Liver (tissue), 9 donors: ENCODE measurements around the gene SP3. TPM values are rescaled to one million over a fixed set of nuclear protein-coding genes. Genes with fewer than 3 reads are reported as not detected.

Experiments
- DNase-seq: peaks from one replicate; pipeline ENCODE4 v3.0.0-alpha.2; 2017; ENCODE audit warnings: low spot score
- H3K27ac ChIP-seq, 2 donors: one replicate each; pipeline ENCODE4 v1.7.0; 2013; ENCODE audit warnings: inconsistent platforms in 2 of 2, low read length in 2 of 2, control low read depth in 1 of 2, low read depth in 1 of 2, mild to moderate bottlenecking in 1 of 2
- H3K27me3 ChIP-seq, 4 donors: one replicate each; pipeline versions ENCODE4 v1.6.1 to v1.7.0; 2013; ENCODE audit warnings: low read length in 3 of 4, inconsistent platforms in 1 of 4, mild to moderate bottlenecking in 1 of 4, moderate library complexity in 1 of 4; ENCODE audit not compliant: control insufficient read depth in 4 of 4, insufficient read depth in 4 of 4
- H3K36me3 ChIP-seq, 4 donors: one replicate each; pipeline versions ENCODE4 v1.6.1 to v1.7.0; 2013; ENCODE audit warnings: low read length in 3 of 4, mild to moderate bottlenecking in 3 of 4, low read depth in 1 of 4, moderate library complexity in 1 of 4; ENCODE audit not compliant: control insufficient read depth in 4 of 4, insufficient read depth in 3 of 4
- H3K4me1 ChIP-seq, 4 donors: one replicate each; pipeline versions ENCODE4 v1.6.1 to v1.7.0; 2013; ENCODE audit warnings: low read length in 3 of 4, mild to moderate bottlenecking in 3 of 4, moderate library complexity in 1 of 4; ENCODE audit not compliant: control insufficient read depth in 4 of 4, insufficient read depth in 4 of 4
- H3K4me3 ChIP-seq, 3 donors: one replicate each; pipeline versions ENCODE4 v1.6.1 to v1.7.0; 2013; ENCODE audit warnings: low read length in 3 of 3, control low read depth in 1 of 3, low read depth in 1 of 3, mild to moderate bottlenecking in 1 of 3
- H3K9ac ChIP-seq, 2 donors: one replicate each; pipeline ENCODE4 v1.7.0; 2013; ENCODE audit warnings: low read length in 2 of 2, mild to moderate bottlenecking in 2 of 2, moderate library complexity in 2 of 2, control low read depth in 1 of 2, low read depth in 1 of 2
- H3K9me3 ChIP-seq, 4 donors: one replicate each; pipeline versions ENCODE4 v1.6.1 to v1.7.0; 2013; ENCODE audit warnings: low read length in 3 of 4; ENCODE audit not compliant: control insufficient read depth in 4 of 4
- ATF3 ChIP-seq: IDR thresholded peaks from 2 replicates; pipeline ENCODE4 v1.6.1; 2016; ENCODE audit warnings: antibody characterized with exemption
- CTCF ChIP-seq: fragments of 150-350 bp; IDR thresholded peaks from 2 replicates; pipeline ENCODE4 v1.5.1; 2017; ENCODE audit warnings: improper control_type of control experiment, low read depth, low read length; ENCODE audit not compliant: missing input control
- EGR1 ChIP-seq, 2 donors: IDR thresholded peaks; 2 replicates each; pipeline ENCODE4 v1.6.1; 2016 to 2018; ENCODE audit warnings: antibody characterized with exemption in 2 of 2, low read depth in 2 of 2
- FOXA1 ChIP-seq: IDR thresholded peaks from 2 replicates; pipeline ENCODE4 v1.6.1; 2016; ENCODE audit warnings: antibody characterized with exemption
- FOXA2 ChIP-seq: IDR thresholded peaks from 2 replicates; pipeline ENCODE4 v1.6.1; 2016; ENCODE audit warnings: antibody characterized with exemption
- GABPA ChIP-seq, 2 donors: IDR thresholded peaks in 1 of 2; conservative IDR thresholded peaks in 1 of 2; 2 replicates each; pipeline ENCODE4 v1.6.1; 2016; ENCODE audit warnings: antibody characterized with exemption in 2 of 2, mild to moderate bottlenecking in 1 of 2, moderate library complexity in 1 of 2
- HNF4A ChIP-seq, 2 donors: conservative IDR thresholded peaks; 2 replicates each; pipeline ENCODE4 v1.6.1; 2016; ENCODE audit warnings: antibody characterized with exemption in 2 of 2, mild to moderate bottlenecking in 2 of 2
- HNF4G ChIP-seq: IDR thresholded peaks from 2 replicates; pipeline ENCODE4 v1.6.1; 2016; ENCODE audit warnings: antibody characterized with exemption
- JUND ChIP-seq, 2 donors: IDR thresholded peaks; 2 replicates each; pipeline ENCODE4 v1.6.1; 2016; ENCODE audit warnings: antibody characterized with exemption in 2 of 2
- MAX ChIP-seq: IDR thresholded peaks from 2 replicates; pipeline ENCODE4 v1.6.1; 2016; ENCODE audit warnings: antibody characterized with exemption
- NR2F2 ChIP-seq: IDR thresholded peaks from 2 replicates; pipeline ENCODE4 v1.6.1; 2016; ENCODE audit warnings: antibody characterized with exemption
- RAD21 ChIP-seq, 2 donors: IDR thresholded peaks; 2 replicates each; pipeline ENCODE4 v1.6.1; 2016; ENCODE audit warnings: antibody characterized with exemption in 2 of 2, mild to moderate bottlenecking in 2 of 2
- REST ChIP-seq: IDR thresholded peaks from 2 replicates; pipeline ENCODE4 v1.6.1; 2016; ENCODE audit warnings: antibody characterized with exemption, mild to moderate bottlenecking
- RXRA ChIP-seq, 2 donors: IDR thresholded peaks; 2 replicates each; pipeline ENCODE4 v1.6.1; 2017 to 2018; ENCODE audit warnings: antibody characterized with exemption in 2 of 2, mild to moderate bottlenecking in 1 of 2
- TAF1 ChIP-seq: conservative IDR thresholded peaks from 2 replicates; pipeline ENCODE4 v1.6.1; 2016; ENCODE audit warnings: antibody characterized with exemption, mild to moderate bottlenecking
- YY1 ChIP-seq: IDR thresholded peaks from 2 replicates; pipeline ENCODE4 v1.6.1; 2016; ENCODE audit warnings: antibody characterized with exemption, mild to moderate bottlenecking
- ZBTB33 ChIP-seq: IDR thresholded peaks from 2 replicates; pipeline ENCODE4 v1.6.1; 2016; ENCODE audit warnings: antibody characterized with exemption
- WGBS: extraction: QIAGEN DNeasy Blood & Tissue Kit; methylation state at CpG from one replicate; pipeline ENCODE4 v1.1.7; 2013; 5-methylcytosine and 5-hydroxymethylcytosine counted together
- polyA plus RNA-seq, 2 donors: library from polyadenylated mRNA; stranded (reverse) in 1 of 2; unstranded in 1 of 2; fragments of 200-250 nt in 1 of 2; fragments of >200 nt in 1 of 2; fragmentation: Nextera tagmentation in 1 of 2; extraction: Ambion mirVana in 1 of 2; gene quantifications; one replicate each; pipeline versions ENCODE4 v1.2.1 to v1.2.3, GENCODE V29; 2013 to 2015
- total RNA-seq, 2 donors: library from RNA; depleted of rRNA; stranded (reverse); fragments of >200 nt; gene quantifications; one replicate each; pipeline ENCODE4 v1.2.3, GENCODE V29; 2014
- donor health status: healthy.
- donor health status: healthy.
- donor health status: healthy.
- donor health status: healthy.
- donor health status: healthy.

The SP3 gene
- total and polyA plus RNA-seq, 4 donors: 10.0 to 83.7 (median 33.2) TPM

GRCh38 chr2:173982182-173982714, 17.1 kb upstream of the SP3 start:
- Histone ChIP-seq H3K27ac (no peak overlapping the region), H3K4me1 (peaks cover 8 to 39% (median 34%) of the 10 kb centered on the region in 4 donors), H3K4me3 (no peak overlapping the region), H3K27me3 (no peaks in the 10 kb centered on the region), H3K36me3 (no peaks in the 10 kb centered on the region), H3K9ac (no peak overlapping the region), H3K9me3 (no peaks in the 10 kb centered on the region)
- no peak for DNase-seq
- 96% methylated on average over 2 of the region's 2 CpGs for WGBS
- no peak for TF ChIP-seq ZBTB33
- no peak for TF ChIP-seq YY1
- TF ChIP-seq HNF4A (conservative IDR thresholded peaks at IDR 0.05): no peak
- TF ChIP-seq JUND (IDR thresholded peaks at IDR 0.05): no peak
- no peak for TF ChIP-seq ATF3
- TF ChIP-seq NR2F2: no peak
- no peak for TF ChIP-seq GABPA (IDR thresholded peaks at IDR 0.05 in 1 of 2, conservative IDR thresholded peaks at IDR 0.05 in 1 of 2)
- no peak for TF ChIP-seq FOXA2
- TF ChIP-seq HNF4G: no peak

GRCh38 chr2:173981520-173981919, 16.3 kb upstream of the SP3 start:
- H3K4me3 ChIP-seq: no peak overlapping the region
- no peaks in the 10 kb centered on the region for H3K9me3 ChIP-seq
- no peak for TF ChIP-seq TAF1
- TF ChIP-seq EGR1 (IDR thresholded peaks at IDR 0.05; ENCODE audit: low read depth in 2 of 2): no peak
- no peak for TF ChIP-seq FOXA1
- no peak for TF ChIP-seq RAD21 (IDR thresholded peaks at IDR 0.05)
- TF ChIP-seq NR2F2: no peak
- TF ChIP-seq MAX: no peak
- TF ChIP-seq ZBTB33: no peak
- TF ChIP-seq YY1: no peak
- TF ChIP-seq CTCF: no peak
- no peak for TF ChIP-seq RXRA (IDR thresholded peaks at IDR 0.05)
- TF ChIP-seq REST: no peak
- TF ChIP-seq JUND (IDR thresholded peaks at IDR 0.05): no peak
- TF ChIP-seq HNF4G: no peak
- no peak for DNase-seq
- no peaks in the 10 kb centered on the region for H3K27me3 ChIP-seq
- 87% methylated on average over 2 of the region's 2 CpGs for WGBS
- no peak overlapping the region for H3K9ac ChIP-seq
- no peaks in the 10 kb centered on the region for H3K36me3 ChIP-seq
- H3K4me1 ChIP-seq: peaks cover 8 to 36% (median 28%) of the 10 kb centered on the region in 4 donors
- no peak overlapping the region for H3K27ac ChIP-seq
